LHCN-M2 (cell line): ENCODE data around the gene IL21R. TPM values are rescaled to one million over a fixed set of nuclear protein-coding genes. Genes with fewer than 3 reads are reported as not detected.
A peak's percentile ranks its signal among the peaks of the same experiment; 100 is the strongest.
"Not testable (repeated sequence)": the region's sequence is repeated elsewhere in the genome, so short reads cannot be mapped to it uniquely, and the experiment has no call there.

Experiments
- DNase-seq: peaks from one replicate; pipeline ENCODE4 v3.0.0-alpha.2; 2012; ENCODE audit warnings: low read depth
- total RNA-seq: library from RNA; depleted of rRNA; stranded (reverse); fragments of >200 nt; gene quantifications from 2 replicates; pipeline ENCODE4 v1.2.3, GENCODE V29; 2014

The IL21R gene
- total RNA-seq, 1 experiment from 2014 or later, result 5.6 TPM

DNA sequence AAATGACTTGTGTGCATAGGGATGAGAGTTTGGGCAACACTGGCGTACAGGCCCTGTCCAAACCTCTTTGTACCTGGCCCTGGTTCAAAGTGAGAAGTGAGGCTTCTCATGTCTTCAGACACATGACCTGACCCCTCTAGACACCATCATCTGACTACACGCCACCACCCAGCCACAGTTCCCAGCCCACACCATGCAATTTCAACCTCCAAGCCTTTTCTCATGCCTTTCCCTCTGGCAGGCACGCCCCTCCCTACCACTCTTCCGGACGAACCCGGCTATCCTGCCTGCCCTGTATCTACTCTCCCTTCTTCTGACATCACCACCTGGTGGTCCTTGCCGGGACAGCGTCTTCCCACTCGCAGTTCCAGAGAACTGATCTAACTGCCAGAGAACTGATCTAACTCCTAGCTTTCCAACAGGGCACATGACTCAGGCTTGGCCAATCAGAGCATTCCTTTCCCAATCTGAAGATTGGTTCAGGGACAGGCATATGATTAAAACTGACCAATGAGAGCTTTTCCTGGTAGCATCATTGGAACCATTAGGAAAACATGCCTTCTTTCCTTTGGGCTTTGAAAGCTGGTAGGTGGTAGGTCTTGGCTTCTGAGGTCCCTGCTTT, 27.1 kb upstream of the IL21R start:
- DNase-seq, result peak; percentile 77

DNA sequence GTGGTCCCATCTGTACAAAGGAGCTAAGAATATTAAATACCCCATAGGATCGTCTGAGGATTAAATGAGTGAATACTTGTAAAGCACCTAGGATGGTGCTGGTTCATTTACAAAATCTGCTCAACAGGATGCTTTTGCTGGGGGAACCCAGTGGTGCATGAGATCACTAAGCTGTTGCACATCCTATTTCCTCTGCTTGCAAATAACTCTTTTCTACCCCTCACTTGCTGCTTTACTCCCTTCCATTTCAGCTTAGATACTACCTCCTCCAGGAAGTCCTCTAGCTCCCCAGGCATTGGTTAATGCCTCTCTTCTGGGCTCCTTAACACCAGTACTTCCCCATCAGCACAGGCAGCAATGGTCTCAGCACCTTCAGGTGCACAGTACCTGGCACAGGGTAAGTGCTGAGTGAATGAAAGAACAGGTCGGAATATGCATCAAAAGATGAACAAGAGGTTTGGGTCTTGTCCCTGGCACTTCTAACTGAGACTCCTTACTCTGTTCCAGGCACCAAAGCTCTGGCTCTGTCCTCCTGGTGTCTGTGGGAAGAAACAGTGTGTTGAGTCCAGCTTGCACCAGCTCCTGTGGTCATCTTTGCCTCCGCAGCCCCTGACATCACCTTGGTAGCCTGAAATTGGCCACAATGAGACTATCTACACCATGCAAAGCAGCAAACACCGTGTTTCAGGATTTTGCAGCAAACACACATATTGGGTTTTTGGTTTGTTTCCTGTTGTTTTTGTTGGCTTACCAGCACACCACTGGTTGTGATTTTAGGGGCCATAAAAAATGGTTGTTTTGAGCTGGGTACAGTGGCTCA, 24.1 kb upstream of the IL21R start:
- no peak for DNase-seq

DNA sequence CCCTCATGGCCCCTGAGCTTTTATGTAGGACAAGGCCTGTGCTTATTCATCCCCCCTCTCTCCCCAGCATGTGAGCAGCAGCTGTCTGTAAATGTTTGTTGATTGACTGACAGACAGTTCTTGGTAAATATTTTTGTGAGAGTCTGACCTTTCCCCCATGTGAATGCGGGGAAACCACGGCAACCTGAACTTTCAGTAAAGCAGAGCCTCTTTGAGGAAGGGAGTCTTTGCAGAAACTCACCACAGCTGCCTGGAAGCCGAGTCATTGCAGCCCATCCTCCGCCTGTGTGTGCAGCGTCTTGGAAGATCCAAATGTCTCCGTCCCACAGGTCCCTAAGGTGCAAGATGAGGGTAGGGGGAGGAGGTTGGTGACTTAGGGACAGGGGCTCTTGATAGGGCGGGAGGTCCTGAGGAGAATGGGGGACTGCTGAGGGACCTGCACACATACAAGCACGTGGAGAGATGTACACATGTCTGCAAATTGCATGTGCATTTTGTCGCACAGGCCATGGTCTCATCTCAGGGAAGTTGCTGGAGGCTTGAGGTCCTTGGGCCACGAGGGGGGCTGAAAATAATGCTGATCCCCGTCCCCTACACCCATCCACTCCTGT, 23.0 kb upstream of the IL21R start:
- DNase-seq, result peak; percentile 42

GRCh38 chr16:27379919-27380318, 22.1 kb upstream of the IL21R start:
- DNase-seq, result no peak

DNA sequence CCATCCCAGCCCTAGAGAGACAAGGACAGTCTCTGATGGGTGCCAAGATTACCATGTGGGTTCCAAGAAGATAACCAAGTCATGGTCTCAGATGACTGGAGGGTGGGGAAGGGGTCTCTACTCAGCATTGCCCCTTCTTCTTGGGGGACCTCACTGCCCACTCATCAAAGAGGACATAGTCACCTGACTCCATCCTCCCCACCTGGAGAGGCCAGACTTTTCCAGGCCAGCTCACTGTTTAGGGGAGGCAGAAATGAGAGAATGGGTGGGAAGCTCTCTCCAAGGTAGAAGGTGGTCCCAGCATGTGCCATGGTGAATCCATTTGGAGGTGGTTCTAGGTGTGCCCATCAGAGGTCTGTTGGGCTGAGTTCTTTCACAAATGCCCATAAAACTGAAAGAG, 20.7 kb upstream of the IL21R start:
- no peak for DNase-seq

DNA sequence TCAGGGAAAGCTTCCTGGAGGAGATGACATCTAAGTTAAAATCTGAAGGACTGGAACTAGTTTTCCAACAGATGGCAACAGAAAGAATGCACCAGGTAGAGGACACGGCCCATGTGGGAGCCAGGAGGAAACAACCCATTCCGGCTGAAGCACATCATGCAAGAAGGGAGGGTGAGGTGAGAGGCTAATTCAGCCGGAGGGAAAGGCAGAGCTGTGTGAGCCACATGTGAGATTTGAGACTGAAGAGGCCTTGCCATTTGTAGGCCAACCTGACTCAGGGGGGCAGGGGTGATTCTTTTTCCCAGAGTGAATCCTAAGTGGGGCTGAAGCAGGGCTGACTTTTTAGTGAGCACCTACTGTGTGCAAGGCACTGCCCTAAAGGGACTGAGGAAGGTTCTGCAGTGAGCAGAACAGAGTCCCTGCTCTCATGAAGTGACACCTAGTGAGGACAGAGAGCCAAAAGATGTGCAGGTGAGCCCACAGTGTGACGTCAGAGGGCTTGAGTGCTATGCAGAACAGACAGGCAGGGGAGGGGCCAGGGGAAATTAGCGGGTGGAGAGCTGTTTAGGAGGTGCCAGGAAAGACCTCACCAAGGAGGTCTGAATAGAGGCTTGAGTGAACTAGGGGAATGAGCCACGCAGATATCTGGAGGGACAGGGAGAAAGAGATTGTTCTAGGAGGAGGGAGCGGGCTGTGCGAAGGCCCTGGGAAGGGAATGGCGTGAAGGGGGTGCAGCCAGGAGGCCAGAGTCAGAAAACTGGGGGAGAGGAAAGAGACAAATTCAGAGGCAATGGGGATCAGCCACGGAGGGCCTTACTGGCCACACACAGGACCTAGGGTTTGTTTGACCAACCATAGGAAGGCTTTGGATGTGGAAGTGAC, 19.8 kb upstream of the IL21R start:
- no peak for DNase-seq

- no peak for DNase-seq
Observed at GRCh38 chr16:27383556-27384243, 18.3 kb upstream of the IL21R start.

DNA sequence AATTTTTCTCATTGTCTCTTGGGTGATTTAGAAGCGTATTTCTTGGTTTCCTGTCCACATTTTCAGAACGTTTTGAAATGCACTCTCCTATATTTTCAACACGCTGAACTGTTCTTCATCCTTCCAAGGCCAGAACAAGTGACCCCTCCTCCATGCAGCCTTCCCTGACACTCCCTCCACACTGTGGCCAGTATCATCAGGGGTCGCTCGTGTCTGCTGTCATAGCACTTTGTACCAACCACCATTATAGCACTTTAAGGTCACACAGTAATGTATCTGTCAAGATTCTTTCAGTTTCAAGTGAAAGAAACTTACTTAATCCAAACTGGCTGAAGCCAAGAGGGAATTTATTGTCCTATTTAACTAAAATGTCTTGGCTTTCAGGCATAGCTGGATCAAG, 17.5 kb upstream of the IL21R start:
- DNase-seq, result no peak

- DNase-seq, result no peak
Observed at GRCh38 chr16:27385398-27385797, 16.6 kb upstream of the IL21R start.

DNA sequence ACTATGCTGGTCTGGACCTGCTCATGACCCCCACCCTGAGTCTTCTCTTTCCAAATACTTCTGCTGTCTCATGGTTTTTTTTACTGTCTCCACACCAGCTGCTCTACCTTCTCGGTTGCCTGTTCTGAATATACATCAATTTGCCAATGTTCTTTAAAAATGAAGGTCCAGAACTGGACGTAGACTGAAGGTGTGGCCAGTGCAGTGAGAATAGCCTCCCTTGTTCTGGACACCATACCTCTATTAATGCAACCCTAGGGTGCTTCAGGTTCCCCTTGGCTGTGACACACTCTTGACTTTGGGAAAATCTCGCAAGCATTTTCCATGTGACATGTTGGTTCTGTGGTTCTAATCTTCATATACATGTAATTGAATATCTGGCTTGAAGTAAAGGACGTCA, 15.3 kb upstream of the IL21R start:
- DNase-seq, result no peak

GRCh38 chr16:27387724-27388123, 14.2 kb upstream of the IL21R start:
- peak; percentile 62 for DNase-seq

DNA sequence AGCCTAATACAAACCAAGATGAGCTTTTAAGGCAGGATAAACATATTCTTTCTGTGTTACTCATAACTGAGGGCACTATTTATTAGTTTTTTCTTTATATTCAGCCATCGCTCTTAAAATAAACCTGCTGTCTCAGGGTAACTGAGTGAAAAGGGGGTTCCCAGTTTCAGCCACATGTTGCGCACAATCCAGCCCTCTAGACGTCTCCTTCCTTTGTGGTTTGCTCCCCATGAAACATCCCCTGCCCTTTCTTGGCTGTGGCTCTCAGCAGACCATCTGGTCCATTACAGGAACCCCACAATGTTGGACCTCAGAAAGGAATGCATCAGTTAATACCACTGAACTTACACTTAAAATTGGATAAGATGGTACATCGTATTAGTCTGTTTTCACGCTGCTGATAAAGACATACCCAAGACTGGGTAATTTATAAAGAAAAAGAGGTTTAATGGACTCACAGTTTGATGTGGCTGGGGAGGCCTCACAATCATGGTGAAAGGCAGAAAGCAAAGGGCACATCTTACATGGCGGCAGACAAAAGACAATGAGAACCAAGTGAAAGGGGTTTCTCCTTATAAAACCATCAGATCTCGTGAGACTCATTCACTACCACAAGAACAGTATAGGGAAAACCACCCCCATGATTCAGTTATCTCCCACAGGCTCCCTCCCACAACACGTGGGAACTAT, 12.6 kb upstream of the IL21R start:
- DNase-seq, result no peak

- no peak for DNase-seq
Observed at GRCh38 chr16:27390151-27390550, 11.8 kb upstream of the IL21R start.

GRCh38 chr16:27392671-27393070, 9.3 kb upstream of the IL21R start:
- DNase-seq, result no peak

- DNase-seq, result no peak
Observed at GRCh38 chr16:27394516-27394915, 7.5 kb upstream of the IL21R start.

DNA sequence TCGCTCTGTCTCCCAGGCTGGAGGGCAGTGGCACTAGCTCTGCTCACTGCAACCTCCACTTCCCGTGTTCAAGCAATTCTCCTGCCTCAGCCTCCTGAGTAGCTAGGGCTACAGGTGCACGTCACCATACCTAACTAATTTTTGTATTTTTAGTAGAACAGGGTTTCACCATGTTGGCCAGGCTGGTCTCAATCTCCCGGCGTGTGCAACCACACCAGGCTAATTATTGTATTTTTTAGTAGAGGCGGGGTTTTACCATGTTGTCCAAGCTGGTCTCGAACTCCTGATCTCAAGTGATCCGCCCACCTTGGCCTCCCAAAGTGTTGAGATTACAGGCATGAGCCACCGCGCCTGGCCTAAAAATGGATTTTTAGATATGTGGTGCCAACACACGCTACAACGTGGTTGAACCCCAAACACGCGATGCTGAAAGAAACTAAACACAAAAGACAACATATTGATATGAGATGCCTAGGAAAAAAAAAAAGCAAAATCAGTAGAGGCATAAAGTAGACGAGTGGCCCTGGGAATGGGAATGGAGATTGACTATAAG, 3.6 kb upstream of the IL21R start:
- DNase-seq, result not testable (repeated sequence)

DNA sequence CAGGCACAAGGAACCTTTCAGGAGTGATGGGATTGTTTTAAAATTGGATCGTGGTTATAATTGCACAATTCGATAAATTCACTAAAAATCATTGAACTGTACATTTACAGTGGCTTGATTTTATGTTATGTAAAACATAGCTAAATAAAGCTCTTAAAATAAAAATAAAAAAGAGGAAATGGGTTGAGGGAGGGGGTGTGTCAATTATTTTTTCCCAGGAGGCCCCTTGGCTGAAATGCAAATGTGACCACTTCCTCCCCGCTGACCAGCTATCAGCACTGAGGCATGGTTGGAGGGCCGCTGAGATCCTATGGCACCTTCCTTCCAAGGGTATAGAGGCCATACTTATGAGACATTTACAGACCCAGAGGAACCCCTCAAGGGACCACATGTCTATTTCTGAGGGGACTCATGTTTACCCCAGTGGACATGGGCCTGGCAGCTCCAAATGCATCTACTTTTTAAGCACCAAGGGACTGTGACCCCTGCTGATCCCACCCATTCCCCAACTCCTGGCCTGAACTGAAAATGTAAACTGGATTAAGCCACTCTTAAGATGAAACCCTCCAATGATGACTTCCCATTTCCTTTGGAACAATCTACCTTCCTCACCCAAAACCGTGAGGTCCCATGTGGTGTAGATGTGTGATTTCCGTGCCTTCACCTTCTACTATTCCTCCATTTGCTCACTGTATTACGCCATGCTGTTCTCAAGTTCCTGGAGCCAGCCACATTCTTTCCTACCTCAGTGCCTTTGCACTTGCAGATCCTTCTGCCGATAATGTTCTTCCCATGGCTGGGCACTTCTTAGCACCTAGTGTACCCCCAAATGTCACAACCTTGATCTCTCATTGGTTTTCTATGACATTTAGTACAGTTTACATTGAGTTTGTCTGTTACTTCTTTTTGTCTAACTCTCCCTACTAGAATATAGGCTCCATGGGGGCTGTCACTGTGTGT, 2.8 kb upstream of the IL21R start:
- no peak for DNase-seq

DNA sequence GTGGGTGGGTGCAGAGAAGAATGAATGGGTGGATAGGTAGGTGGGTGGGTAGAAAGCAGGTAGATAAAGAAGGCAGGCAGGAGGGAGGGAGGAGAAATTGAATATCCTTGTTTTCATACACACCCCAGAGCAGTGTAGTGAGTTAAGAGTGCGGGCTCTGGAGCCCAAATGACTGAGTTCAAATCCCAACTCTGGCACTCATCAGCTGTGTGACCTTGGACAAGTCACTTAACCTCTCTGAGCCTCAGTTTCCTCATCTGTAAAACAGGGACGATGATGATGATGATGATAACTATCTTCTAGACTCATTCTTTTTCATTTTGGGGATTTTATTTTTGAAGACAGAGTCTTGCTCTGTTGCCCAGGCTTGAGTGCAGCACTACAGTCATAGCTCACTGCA, 2.0 kb upstream of the IL21R start:
- no peak for DNase-seq
